ENCODE results near the gene AFTPH. TPM values are rescaled to one million over a fixed set of nuclear protein-coding genes. Genes with fewer than 3 reads are reported as not detected.

AFTPH gene
- total RNA-seq, 1 donor from 2014 or later, result 16.0 TPM

DNA sequence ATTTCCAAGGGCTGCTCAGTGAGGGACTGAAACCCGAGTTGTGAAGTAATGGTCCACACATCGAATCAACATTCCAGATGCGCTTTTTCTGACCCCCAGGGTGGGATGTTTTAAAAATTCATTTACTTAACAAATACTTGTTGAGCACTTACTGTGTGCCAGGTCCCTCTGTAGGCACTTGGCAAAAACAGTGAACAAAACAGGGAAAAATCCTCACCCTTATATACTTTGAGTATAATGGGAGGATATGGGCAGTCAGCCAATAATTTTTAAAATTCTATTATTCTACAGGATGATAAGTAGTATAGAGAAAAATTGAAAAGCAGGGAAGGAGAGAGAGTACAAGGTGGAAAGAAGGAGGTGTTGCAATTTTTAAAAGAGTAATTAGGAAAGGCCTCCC is 31.3 kb upstream of the AFTPH start:
- no peak overlapping the region for H2AFZ ChIP-seq (ENCODE audit: low read depth, low read length)
- Mint-ChIP-seq H3K36me3 (ENCODE audit: low read depth, unreplicated experiment) (no peaks in the 10 kb centered on the region), H3K9me3 (ENCODE audit: unreplicated experiment) (no peaks in the 10 kb centered on the region), H3K27me3 (ENCODE audit: low read depth, unreplicated experiment) (peaks cover 8% of the 10 kb centered on the region), H3K4me1 (ENCODE audit: low read depth, unreplicated experiment) (peaks cover 5% of the 10 kb centered on the region), H3K4me3 (ENCODE audit: unreplicated experiment) (no peak overlapping the region), H3K27ac (ENCODE audit: unreplicated experiment) (no peak overlapping the region)
- DNase-seq (ENCODE audit: low read depth) (no peak), FAIRE-seq (no peak)
- no peak overlapping the region for H3K4me2 ChIP-seq (ENCODE audit: low read length)
- H3K36me3 ChIP-seq (ENCODE audit: insufficient read depth, low read length), result no peaks in the 10 kb centered on the region
- H3K4me1 ChIP-seq (ENCODE audit: insufficient read depth, low read length), result no peaks in the 10 kb centered on the region
- H3K9ac ChIP-seq (ENCODE audit: low read length), result no peak overlapping the region
- no peak overlapping the region for H3K27ac ChIP-seq (ENCODE audit: low read depth, low read length)
- H3K4me3 ChIP-seq (ENCODE audit: insufficient read depth, low read depth, low read length), result no peak overlapping the region
- no peaks in the 10 kb centered on the region for H3K79me2 ChIP-seq (ENCODE audit: insufficient read depth, low read length)
- no peaks in the 10 kb centered on the region for H4K20me1 ChIP-seq (ENCODE audit: insufficient read depth, low read length)
- no peak for TF ChIP-seq EZH2 (IDR thresholded peaks at IDR 0.05; ENCODE audit: insufficient read depth, low read length)
- TF ChIP-seq, protein P1, sequence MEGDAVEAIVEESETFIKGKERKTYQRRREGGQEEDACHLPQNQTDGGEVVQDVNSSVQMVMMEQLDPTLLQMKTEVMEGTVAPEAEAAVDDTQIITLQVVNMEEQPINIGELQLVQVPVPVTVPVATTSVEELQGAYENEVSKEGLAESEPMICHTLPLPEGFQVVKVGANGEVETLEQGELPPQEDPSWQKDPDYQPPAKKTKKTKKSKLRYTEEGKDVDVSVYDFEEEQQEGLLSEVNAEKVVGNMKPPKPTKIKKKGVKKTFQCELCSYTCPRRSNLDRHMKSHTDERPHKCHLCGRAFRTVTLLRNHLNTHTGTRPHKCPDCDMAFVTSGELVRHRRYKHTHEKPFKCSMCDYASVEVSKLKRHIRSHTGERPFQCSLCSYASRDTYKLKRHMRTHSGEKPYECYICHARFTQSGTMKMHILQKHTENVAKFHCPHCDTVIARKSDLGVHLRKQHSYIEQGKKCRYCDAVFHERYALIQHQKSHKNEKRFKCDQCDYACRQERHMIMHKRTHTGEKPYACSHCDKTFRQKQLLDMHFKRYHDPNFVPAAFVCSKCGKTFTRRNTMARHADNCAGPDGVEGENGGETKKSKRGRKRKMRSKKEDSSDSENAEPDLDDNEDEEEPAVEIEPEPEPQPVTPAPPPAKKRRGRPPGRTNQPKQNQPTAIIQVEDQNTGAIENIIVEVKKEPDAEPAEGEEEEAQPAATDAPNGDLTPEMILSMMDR (IDR thresholded peaks at IDR 0.05; ENCODE audit: insufficient read depth, low read depth, low read length), result no peak
- peaks cover 30% of the 10 kb centered on the region for H3K27me3 ChIP-seq (ENCODE audit: insufficient read depth, low read length)
- H3K9me3 ChIP-seq (ENCODE audit: insufficient read depth, low read depth, low read length), result no peaks in the 10 kb centered on the region

DNA sequence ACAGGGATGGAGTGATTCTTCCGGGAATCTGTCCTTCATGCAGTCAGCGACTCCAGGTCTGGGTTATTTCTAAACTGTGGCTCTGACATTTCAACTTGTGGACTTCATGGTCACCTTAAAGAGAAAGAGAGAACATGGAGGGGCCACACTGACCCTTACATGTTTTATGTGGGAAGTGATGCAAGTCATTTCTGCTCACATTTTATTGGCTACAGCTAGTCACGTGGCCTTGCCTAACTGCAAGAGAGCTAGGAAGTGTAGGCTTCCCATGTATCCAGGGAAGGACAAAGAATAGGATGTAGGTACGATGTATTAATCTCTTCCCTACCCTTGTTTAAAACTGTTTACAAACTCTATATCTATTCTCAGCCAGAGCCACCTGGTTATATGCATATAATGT is 30.3 kb upstream of the AFTPH start:
- no peaks in the 10 kb centered on the region for H3K4me1 ChIP-seq (ENCODE audit: insufficient read depth, low read length)
- no peak overlapping the region for H3K4me3 ChIP-seq (ENCODE audit: insufficient read depth, low read depth, low read length)
- no peak overlapping the region for H3K4me3 Mint-ChIP-seq (ENCODE audit: unreplicated experiment)
- no peak for TF ChIP-seq EZH2 (IDR thresholded peaks at IDR 0.05; ENCODE audit: insufficient read depth, low read length)
- TF ChIP-seq, protein P1 (IDR thresholded peaks at IDR 0.05; ENCODE audit: insufficient read depth, low read depth, low read length), result no peak
- H3K79me2 ChIP-seq (ENCODE audit: insufficient read depth, low read length), result no peaks in the 10 kb centered on the region
- H4K20me1 ChIP-seq (ENCODE audit: insufficient read depth, low read length), result no peaks in the 10 kb centered on the region
- H3K27ac ChIP-seq (ENCODE audit: low read depth, low read length), result no peak overlapping the region
- peaks cover 5% of the 10 kb centered on the region for H3K4me1 Mint-ChIP-seq (ENCODE audit: low read depth, unreplicated experiment)
- H3K9me3 Mint-ChIP-seq (ENCODE audit: unreplicated experiment), result no peaks in the 10 kb centered on the region
- peaks cover 17% of the 10 kb centered on the region for H3K27me3 Mint-ChIP-seq (ENCODE audit: low read depth, unreplicated experiment)
- H3K27ac Mint-ChIP-seq (ENCODE audit: unreplicated experiment), result no peak overlapping the region
- H3K27me3 ChIP-seq (ENCODE audit: insufficient read depth, low read length), result peaks cover 37% of the 10 kb centered on the region
- no peak overlapping the region for H2AFZ ChIP-seq (ENCODE audit: low read depth, low read length)
- H3K36me3 Mint-ChIP-seq (ENCODE audit: low read depth, unreplicated experiment), result no peaks in the 10 kb centered on the region
- H3K4me2 ChIP-seq (ENCODE audit: low read length), result no peak overlapping the region
- no peaks in the 10 kb centered on the region for H3K9me3 ChIP-seq (ENCODE audit: insufficient read depth, low read depth, low read length)
- H3K9ac ChIP-seq (ENCODE audit: low read length), result no peak overlapping the region
- no peak for FAIRE-seq
- no peaks in the 10 kb centered on the region for H3K36me3 ChIP-seq (ENCODE audit: insufficient read depth, low read length)
- DNase-seq (ENCODE audit: low read depth), result no peak

DNA sequence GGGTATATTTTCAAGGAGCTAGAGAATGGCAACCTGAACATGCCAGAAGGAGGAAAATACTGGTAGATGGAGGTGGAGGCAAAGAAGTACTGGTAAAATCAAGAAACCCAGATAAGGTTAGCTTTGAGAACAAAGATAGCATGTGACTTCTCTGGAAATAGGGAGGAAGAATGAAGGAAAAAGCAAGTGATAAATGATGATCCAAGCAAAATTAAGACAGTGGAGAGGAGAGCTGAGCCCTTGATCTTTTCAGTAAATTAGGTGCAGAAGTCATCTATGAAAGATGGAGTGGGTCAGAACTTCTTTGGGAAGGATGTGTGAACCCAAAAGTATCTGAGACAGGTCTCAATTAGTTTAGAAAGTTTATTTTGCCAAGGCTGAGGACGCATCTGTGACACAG is 25.7 kb upstream of the AFTPH start:
- no peak for TF ChIP-seq EZH2 (IDR thresholded peaks at IDR 0.05; ENCODE audit: insufficient read depth, low read length)
- TF ChIP-seq, protein P1 (IDR thresholded peaks at IDR 0.05; ENCODE audit: insufficient read depth, low read depth, low read length), result no peak
- DNase-seq (ENCODE audit: low read depth) (no peak), FAIRE-seq (no peak)
- Mint-ChIP-seq H3K9me3 (ENCODE audit: unreplicated experiment) (no peaks in the 10 kb centered on the region), H3K27ac (ENCODE audit: unreplicated experiment) (no peak overlapping the region), H3K27me3 (ENCODE audit: low read depth, unreplicated experiment) (peaks cover 30% of the 10 kb centered on the region), H3K36me3 (ENCODE audit: low read depth, unreplicated experiment) (no peaks in the 10 kb centered on the region), H3K4me1 (ENCODE audit: low read depth, unreplicated experiment) (no peaks in the 10 kb centered on the region), H3K4me3 (ENCODE audit: unreplicated experiment) (no peak overlapping the region)
- Histone ChIP-seq H3K79me2 (ENCODE audit: insufficient read depth, low read length) (no peaks in the 10 kb centered on the region), H3K27me3 (ENCODE audit: insufficient read depth, low read length) (peaks cover 39% of the 10 kb centered on the region), H3K4me2 (ENCODE audit: low read length) (no peak overlapping the region), H3K36me3 (ENCODE audit: insufficient read depth, low read length) (no peaks in the 10 kb centered on the region), H3K27ac (ENCODE audit: low read depth, low read length) (no peak overlapping the region), H4K20me1 (ENCODE audit: insufficient read depth, low read length) (no peaks in the 10 kb centered on the region), H3K4me3 (ENCODE audit: insufficient read depth, low read depth, low read length) (no peak overlapping the region), H3K9ac (ENCODE audit: low read length) (no peak overlapping the region), H2AFZ (ENCODE audit: low read depth, low read length) (no peak overlapping the region), H3K9me3 (ENCODE audit: insufficient read depth, low read depth, low read length) (no peaks in the 10 kb centered on the region), H3K4me1 (ENCODE audit: insufficient read depth, low read length) (no peaks in the 10 kb centered on the region)

Data from astrocyte (in vitro differentiated cells and primary cell).